Glutamatergic neuron (in vitro differentiated cells): Measurements from ENCODE around the gene OR2T3. TPM values are rescaled to one million over a fixed set of nuclear protein-coding genes. Genes with fewer than 3 reads are reported as not detected.
"Not testable (repeated sequence)": the region's sequence is repeated elsewhere in the genome, so short reads cannot be mapped to it uniquely, and the experiment has no call there.

ENCODE experiments used
- DNase-seq: peaks from one replicate; pipeline ENCODE4 v3.0.0; 2022
- H3K27ac Mint-ChIP-seq: one replicate; pipeline ENCODE4 v1.8.0; 2020; ENCODE audit warnings: mild to moderate bottlenecking, mixed read lengths, inconsistent platforms; ENCODE audit not compliant: unreplicated experiment
- H3K27me3 Mint-ChIP-seq: one replicate; pipeline ENCODE4 v1.8.0; 2020; ENCODE audit warnings: mild to moderate bottlenecking, moderate library complexity, mixed read lengths, inconsistent platforms; ENCODE audit not compliant: unreplicated experiment
- H3K36me3 Mint-ChIP-seq: one replicate; pipeline ENCODE4 v1.8.0; 2020; ENCODE audit warnings: mild to moderate bottlenecking, mixed read lengths, inconsistent platforms; ENCODE audit not compliant: unreplicated experiment
- H3K4me1 Mint-ChIP-seq: one replicate; pipeline ENCODE4 v1.8.0; 2020; ENCODE audit warnings: mild to moderate bottlenecking, low read depth, mixed read lengths, inconsistent platforms; ENCODE audit not compliant: unreplicated experiment
- H3K4me3 Mint-ChIP-seq: one replicate; pipeline ENCODE4 v1.8.0; 2020; ENCODE audit warnings: mild to moderate bottlenecking, mixed read lengths, inconsistent platforms; ENCODE audit not compliant: unreplicated experiment
- H3K9me3 Mint-ChIP-seq: one replicate; pipeline ENCODE4 v1.8.0; 2020; ENCODE audit warnings: mild to moderate bottlenecking, moderate library complexity, mixed read lengths, inconsistent platforms; ENCODE audit not compliant: unreplicated experiment
- CTCF ChIP-seq: fragments of 200-600 bp; sonication (generic); IDR thresholded peaks from one replicate; pipeline ENCODE4 v1.5.0; 2021; ENCODE audit not compliant: partially characterized antibody, unreplicated experiment
- total RNA-seq: library from RNA; stranded (reverse); fragmentation: NEBNext Ultra II Directional; extraction: Animal tissue kit (Norgen Biotek cat#: 25700); gene quantifications from one replicate; pipeline ENCODE4 v1.2.1, GENCODE V29; 2021; ENCODE audit not compliant: unreplicated experiment

Gene OR2T3
- total RNA-seq, 1 donor from 2014 or later, result not detected

- H3K27me3 Mint-ChIP-seq, H3K36me3 Mint-ChIP-seq, H3K4me1 Mint-ChIP-seq, H3K4me3 Mint-ChIP-seq, DNase-seq, H3K9me3 Mint-ChIP-seq, H3K27ac Mint-ChIP-seq: not testable (repeated sequence)
These were observed 8.8 kb downstream of the OR2T3 start for GRCh38 chr1:248481686-248482579.

GRCh38 chr1:248488289-248488688 is 15.1 kb downstream of the OR2T3 start, which contains the start of gene OR2T5:
Gene OR2T5, plus strand, starts transcription at chr1:248488589. Its CDS starts 0 bp downstream, at chr1:248488589.
- not testable (repeated sequence) for DNase-seq, H3K4me3 Mint-ChIP-seq, H3K4me1 Mint-ChIP-seq, H3K9me3 Mint-ChIP-seq, H3K27ac Mint-ChIP-seq, H3K27me3 Mint-ChIP-seq, H3K36me3 Mint-ChIP-seq

- H3K9me3 Mint-ChIP-seq, H3K4me1 Mint-ChIP-seq, H3K27me3 Mint-ChIP-seq, H3K27ac Mint-ChIP-seq, H3K36me3 Mint-ChIP-seq, H3K4me3 Mint-ChIP-seq, DNase-seq: not testable (repeated sequence)
These were observed 23.5 kb downstream of the OR2T3 start for GRCh38 chr1:248496661-248497060.

- not testable (repeated sequence) for H3K36me3 Mint-ChIP-seq, H3K27ac Mint-ChIP-seq, H3K27me3 Mint-ChIP-seq, H3K4me3 Mint-ChIP-seq, DNase-seq, H3K4me1 Mint-ChIP-seq, H3K9me3 Mint-ChIP-seq
These were observed 27.3 kb downstream of the OR2T3 start for GRCh38 chr1:248500305-248501035.

- H3K4me3 Mint-ChIP-seq, H3K4me1 Mint-ChIP-seq, H3K27me3 Mint-ChIP-seq, H3K27ac Mint-ChIP-seq, H3K36me3 Mint-ChIP-seq, H3K9me3 Mint-ChIP-seq, DNase-seq: not testable (repeated sequence)
These were observed 34.6 kb downstream of the OR2T3 start, which contains the start of gene OR2G6 for GRCh38 chr1:248507773-248508172. Gene OR2G6, plus strand, starts transcription at chr1:248508073. Its CDS starts 13,574 bp downstream, at chr1:248521647.

- H3K27me3 Mint-ChIP-seq, H3K27ac Mint-ChIP-seq, H3K36me3 Mint-ChIP-seq, H3K9me3 Mint-ChIP-seq, H3K4me3 Mint-ChIP-seq, H3K4me1 Mint-ChIP-seq, DNase-seq: not testable (repeated sequence)
These were observed 37.1 kb downstream of the OR2T3 start for GRCh38 chr1:248510217-248510616.

- Mint-ChIP-seq H3K4me1 (no peaks in the 10 kb centered on the region), H3K9me3 (peaks cover 12% of the 10 kb centered on the region), H3K36me3 (peaks cover 5% of the 10 kb centered on the region), H3K27me3 (peaks cover 5% of the 10 kb centered on the region), H3K4me3 (no peak overlapping the region), H3K27ac (no peak overlapping the region)
- no peak for DNase-seq
- TF ChIP-seq CTCF, result no peak
These were observed 48.7 kb downstream of the OR2T3 start for GRCh38 chr1:248521856-248522255.

Other genes starting within 250 kb of the OR2T3 start
- gene OR2M4, start 241.9 kb upstream of the OR2T3 start, total RNA-seq, result not detected
- gene OR2T33, start 195.4 kb upstream of the OR2T3 start, total RNA-seq, result not detected
- gene OR2T12, start 169.9 kb upstream of the OR2T3 start, total RNA-seq, result not detected
- gene OR2M7, start 148.8 kb upstream of the OR2T3 start, total RNA-seq, result not detected
- gene OR14C36, start 124.6 kb upstream of the OR2T3 start, total RNA-seq, result not detected
- gene OR2T4, start 111.7 kb upstream of the OR2T3 start, total RNA-seq, result not detected
- gene OR2T6, start 97.6 kb upstream of the OR2T3 start, total RNA-seq, result not detected
- not detected for gene OR2T1, start 70.3 kb upstream of the OR2T3 start, total RNA-seq
- not detected for gene OR2T2, start 27.7 kb upstream of the OR2T3 start, total RNA-seq
- not detected for gene OR2T5, start 15.2 kb downstream of the OR2T3 start, total RNA-seq
- not detected for gene OR2G6, start 34.7 kb downstream of the OR2T3 start, total RNA-seq
- not detected for gene OR2T29, start 89.4 kb downstream of the OR2T3 start, total RNA-seq
- not detected for gene OR2T34, start 101.4 kb downstream of the OR2T3 start, total RNA-seq
- gene OR2T10, start 124.3 kb downstream of the OR2T3 start, total RNA-seq, result not detected
- gene OR2T11, start 161.7 kb downstream of the OR2T3 start, total RNA-seq, result not detected
- not detected for gene OR2T35, start 171.9 kb downstream of the OR2T3 start, total RNA-seq
- not detected for gene OR2T27, start 182.2 kb downstream of the OR2T3 start, total RNA-seq
- gene OR14I1, start 229.4 kb downstream of the OR2T3 start, total RNA-seq, result not detected